CD4-positive, alpha-beta T cell treated with Interferon alpha-2 for 1 hour (primary cell): ENCODE measurements around the gene ABCB8.

Experiments
- DNase-seq, 2 donors: peaks; one replicate each; pipeline ENCODE4 v3.0.0-alpha.2; 2020 to 2022

Gene ABCB8

GRCh38 chr7:151076863-151077704 is 48.8 kb downstream of the ABCB8 start:
- DNase-seq = no peak

GRCh38 chr7:151077705-151078232 is 49.5 kb downstream of the ABCB8 start:
- no peak for DNase-seq

GRCh38 chr7:151078233-151079040 is 50.2 kb downstream of the ABCB8 start:
- DNase-seq = no peak

GRCh38 chr7:151079199-151079910 is 51.1 kb downstream of the ABCB8 start:
- no peak for DNase-seq

- DNase-seq = no peak
These were observed 51.8 kb downstream of the ABCB8 start for GRCh38 chr7:151080067-151080521.

GRCh38 chr7:151080522-151081169 is 52.4 kb downstream of the ABCB8 start, which contains the start of gene FASTK:
Gene FASTK, minus strand, starts transcription at chr7:151080809. Its CDS starts 43 bp downstream, at chr7:151080766.
- DNase-seq = peak; percentile 87 to 92

- DNase-seq = no peak
These were observed 53.2 kb downstream of the ABCB8 start for GRCh38 chr7:151081170-151082101.

GRCh38 chr7:151082141-151083070 is 54.2 kb downstream of the ABCB8 start:
- DNase-seq = no peak

GRCh38 chr7:151083071-151083823 is 55.0 kb downstream of the ABCB8 start, which contains the start of gene TMUB1:
Gene TMUB1, minus strand, starts transcription at chr7:151083493. Its CDS starts 930 bp downstream, at chr7:151082563.
- peak; percentile 86 to 91 for DNase-seq

- DNase-seq = no peak
These were observed 55.5 kb downstream of the ABCB8 start for GRCh38 chr7:151083824-151084160.

- no peak for DNase-seq
These were observed 57.1 kb downstream of the ABCB8 start for GRCh38 chr7:151085329-151085690.

- DNase-seq = peak; percentile 48 to 63
These were observed 57.7 kb downstream of the ABCB8 start, which contains the start of gene AGAP3 for GRCh38 chr7:151085691-151086620. Gene AGAP3, plus strand, starts transcription at chr7:151086475. Its CDS starts 267 bp downstream, at chr7:151086742.

- peak in 1 of 2 donors; percentile 28 for DNase-seq
These were observed 58.6 kb downstream of the ABCB8 start for GRCh38 chr7:151086802-151087244.

- DNase-seq = peak in 1 of 2 donors; percentile 34
These were observed 59.2 kb downstream of the ABCB8 start for GRCh38 chr7:151087245-151088018.

GRCh38 chr7:151088019-151088855 is 60.0 kb downstream of the ABCB8 start:
- no peak for DNase-seq
